ENCODE results near the gene IL2RA. TPM values are rescaled to one million over a fixed set of nuclear protein-coding genes. Genes with fewer than 3 reads are reported as not detected.
"Not testable (repeated sequence)": the region's sequence is repeated elsewhere in the genome, so short reads cannot be mapped to it uniquely, and the experiment has no call there.

IL2RA gene
- polyA plus RNA-seq, 1 experiment = not detected

- ChIA-PET CTCF (no interaction called here), POLR2A (no interaction called here)
- no peak for DNase-seq (ENCODE audit: low read depth)
- Histone ChIP-seq H3K36me3 (ENCODE audit: control insufficient read depth, insufficient read depth, low read length) (no peaks in the 10 kb centered on the region), H3K27me3 (ENCODE audit: control insufficient read depth, insufficient read depth, low read length) (peaks cover 8% of the 10 kb centered on the region), H3K4me3 (ENCODE audit: low read depth, low read length) (no peak overlapping the region)
- TF ChIP-seq CTCF (IDR thresholded peaks at IDR 0.05; ENCODE audit: insufficient read depth, low read depth, low read length) = no peak
Measured at GRCh38 chr10:6045878-6046772, 16.0 kb downstream of the IL2RA start.

GRCh38 chr10:6045314-6045848, 16.8 kb downstream of the IL2RA start:
- DNase-seq (ENCODE audit: low read depth) = no peak
- CTCF ChIA-PET = no interaction called here
- peaks cover 8% of the 10 kb centered on the region for H3K27me3 ChIP-seq (ENCODE audit: control insufficient read depth, insufficient read depth, low read length)
- TF ChIP-seq CTCF (IDR thresholded peaks at IDR 0.05; ENCODE audit: insufficient read depth, low read depth, low read length) = no peak
- no peaks in the 10 kb centered on the region for H3K36me3 ChIP-seq (ENCODE audit: control insufficient read depth, insufficient read depth, low read length)
- POLR2A ChIA-PET = no interaction called here
- H3K4me3 ChIP-seq (ENCODE audit: low read depth, low read length) = no peak overlapping the region

- ChIA-PET CTCF (no interaction called here), POLR2A (no interaction called here)
- Histone ChIP-seq H3K36me3 (ENCODE audit: control insufficient read depth, insufficient read depth, low read length) (no peaks in the 10 kb centered on the region), H3K4me3 (ENCODE audit: low read depth, low read length) (no peak overlapping the region), H3K27me3 (ENCODE audit: control insufficient read depth, insufficient read depth, low read length) (peaks cover 7% of the 10 kb centered on the region)
- TF ChIP-seq CTCF (IDR thresholded peaks at IDR 0.05; ENCODE audit: insufficient read depth, low read depth, low read length) = no peak
- DNase-seq (ENCODE audit: low read depth) = no peak
Measured at GRCh38 chr10:6044751-6045313, 17.3 kb downstream of the IL2RA start.

GRCh38 chr10:6044060-6044459, 18.1 kb downstream of the IL2RA start:
- Histone ChIP-seq H3K27me3 (ENCODE audit: control insufficient read depth, insufficient read depth, low read length) (peaks cover 7% of the 10 kb centered on the region), H3K36me3 (ENCODE audit: control insufficient read depth, insufficient read depth, low read length) (no peaks in the 10 kb centered on the region), H3K4me3 (ENCODE audit: low read depth, low read length) (no peak overlapping the region)
- ChIA-PET POLR2A (no interaction called here), CTCF (no interaction called here)
- no peak for TF ChIP-seq CTCF (IDR thresholded peaks at IDR 0.05; ENCODE audit: insufficient read depth, low read depth, low read length)
- no peak for DNase-seq (ENCODE audit: low read depth)

- H3K36me3 ChIP-seq (ENCODE audit: control insufficient read depth, insufficient read depth, low read length); POLR2A ChIA-PET; H3K4me3 ChIP-seq (ENCODE audit: low read depth, low read length); CTCF ChIA-PET; DNase-seq (ENCODE audit: low read depth); H3K27me3 ChIP-seq (ENCODE audit: control insufficient read depth, insufficient read depth, low read length): not testable (repeated sequence)
Measured at GRCh38 chr10:6043377-6043776, 18.8 kb downstream of the IL2RA start.

Data from BJ (cell line).